ENCODE data around the gene PDK2.

The PDK2 gene

DNA sequence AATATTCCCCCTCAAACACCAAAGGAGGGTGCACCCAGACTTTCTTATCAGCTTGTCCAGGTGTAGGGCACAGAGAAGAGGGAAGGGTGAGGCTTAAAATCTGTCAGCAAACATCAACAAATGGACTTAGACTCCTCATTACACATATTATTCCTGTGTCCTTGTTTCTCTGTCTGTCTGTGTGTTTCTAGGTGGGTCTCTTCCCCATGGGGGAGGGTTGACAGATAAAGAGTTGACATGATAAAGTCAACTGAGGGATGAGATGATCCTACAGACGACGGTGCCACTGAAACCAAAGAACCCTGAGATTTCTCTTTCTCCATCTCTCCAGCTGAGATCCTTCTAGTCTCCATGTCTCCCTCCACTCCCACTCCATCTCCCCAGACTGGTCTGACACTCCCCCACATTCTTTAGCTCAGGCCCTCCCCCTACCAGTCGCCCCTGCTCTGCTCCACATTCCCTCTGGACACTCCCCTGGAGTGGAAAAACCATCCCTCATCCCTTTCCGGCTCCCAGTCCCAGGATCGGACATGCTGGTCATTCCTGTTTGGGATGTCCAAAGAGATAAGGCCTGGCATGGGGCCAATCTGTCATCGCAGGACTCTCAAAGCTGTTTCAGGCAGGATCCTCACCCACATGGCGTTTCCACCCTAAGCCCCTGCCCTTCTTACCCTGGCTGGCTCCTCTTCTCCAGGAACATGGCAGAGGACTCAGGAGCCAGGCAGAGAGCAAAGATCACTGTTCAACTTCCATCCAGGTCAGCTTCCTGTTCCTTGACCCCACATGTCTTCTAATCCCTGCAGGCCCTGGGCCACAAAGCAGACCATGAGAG, 42.1 kb upstream of the PDK2 start:
- TF ChIP-seq REST (IDR thresholded peaks at IDR 0.05; ENCODE audit: low read depth): no peak
- peak; percentile 37; the same call in 1 of the 2 replicates for TF ChIP-seq TCF12 (IDR thresholded peaks at IDR 0.05; ENCODE audit: low read depth)
- peak; percentile 53; the same call in 1 of the 2 replicates for TF ChIP-seq EP300 (IDR thresholded peaks at IDR 0.05; ENCODE audit: borderline replicate concordance)
- TF ChIP-seq ZBTB7A (IDR thresholded peaks at IDR 0.05; ENCODE audit: low read depth): 0 out of 2 replicates have a peak, but pooled peaks have one; percentile 44
- TF ChIP-seq NFIC (IDR thresholded peaks at IDR 0.05): peak; percentile 74
- TF ChIP-seq EGR1 (IDR thresholded peaks at IDR 0.05): no peak
- TF ChIP-seq CREB1 (IDR thresholded peaks at IDR 0.05; ENCODE audit: low read depth): no peak
- no peak for TF ChIP-seq YY1 (IDR thresholded peaks at IDR 0.05; ENCODE audit: low read depth)

GRCh38 chr17:50053654-50053960, 41.5 kb upstream of the PDK2 start:
- TF ChIP-seq TCF12 (IDR thresholded peaks at IDR 0.05; ENCODE audit: low read depth) (no peak), REST (IDR thresholded peaks at IDR 0.05; ENCODE audit: low read depth) (no peak), EGR1 (IDR thresholded peaks at IDR 0.05) (no peak), CEBPB (IDR thresholded peaks at IDR 0.05) (no peak), ZBTB7A (IDR thresholded peaks at IDR 0.05; ENCODE audit: low read depth) (no peak), TEAD4 (IDR thresholded peaks at IDR 0.05) (no peak)

GRCh38 chr17:50055055-50055425, 40.1 kb upstream of the PDK2 start:
- no peak for TF ChIP-seq EP300 (IDR thresholded peaks at IDR 0.05; ENCODE audit: borderline replicate concordance)
- 0 out of 2 replicates have a peak, but pooled peaks have one; percentile 4 for TF ChIP-seq TCF12 (IDR thresholded peaks at IDR 0.05; ENCODE audit: low read depth)
- TF ChIP-seq CEBPB (IDR thresholded peaks at IDR 0.05): no peak
- TF ChIP-seq RAD21 (IDR thresholded peaks at IDR 0.05; ENCODE audit: low read depth): peak; percentile 10; the same call in 1 of the 2 replicates
- TF ChIP-seq TAF1 (IDR thresholded peaks at IDR 0.05; ENCODE audit: low read depth): peak; percentile 40

- TF ChIP-seq RAD21 (IDR thresholded peaks at IDR 0.05; ENCODE audit: low read depth) (peak; percentile 10; the same call in 1 of the 2 replicates), NFIC (IDR thresholded peaks at IDR 0.05) (peak; percentile 8; the same call in 1 of the 2 replicates), ZBTB7A (IDR thresholded peaks at IDR 0.05; ENCODE audit: low read depth) (peak; percentile 61; the same call in 1 of the 2 replicates), MAX (IDR thresholded peaks at IDR 0.05) (no peak; the same call in none of the 2 replicates), EGR1 (IDR thresholded peaks at IDR 0.05) (peak; percentile 25; the same call in 1 of the 2 replicates), EP300 (IDR thresholded peaks at IDR 0.05; ENCODE audit: borderline replicate concordance) (0 out of 2 replicates have a peak, but pooled peaks have one; percentile 45), TCF12 (IDR thresholded peaks at IDR 0.05; ENCODE audit: low read depth) (peak; percentile 45; the same call in 1 of the 2 replicates), YY1 (IDR thresholded peaks at IDR 0.05; ENCODE audit: low read depth) (no peak)
These were observed 39.5 kb upstream of the PDK2 start, which contains the start of gene ITGA3 for GRCh38 chr17:50055426-50056216. Gene ITGA3, plus strand, starts transcription at chr17:50056110. Its CDS starts 330 bp downstream, at chr17:50056440.

DNA sequence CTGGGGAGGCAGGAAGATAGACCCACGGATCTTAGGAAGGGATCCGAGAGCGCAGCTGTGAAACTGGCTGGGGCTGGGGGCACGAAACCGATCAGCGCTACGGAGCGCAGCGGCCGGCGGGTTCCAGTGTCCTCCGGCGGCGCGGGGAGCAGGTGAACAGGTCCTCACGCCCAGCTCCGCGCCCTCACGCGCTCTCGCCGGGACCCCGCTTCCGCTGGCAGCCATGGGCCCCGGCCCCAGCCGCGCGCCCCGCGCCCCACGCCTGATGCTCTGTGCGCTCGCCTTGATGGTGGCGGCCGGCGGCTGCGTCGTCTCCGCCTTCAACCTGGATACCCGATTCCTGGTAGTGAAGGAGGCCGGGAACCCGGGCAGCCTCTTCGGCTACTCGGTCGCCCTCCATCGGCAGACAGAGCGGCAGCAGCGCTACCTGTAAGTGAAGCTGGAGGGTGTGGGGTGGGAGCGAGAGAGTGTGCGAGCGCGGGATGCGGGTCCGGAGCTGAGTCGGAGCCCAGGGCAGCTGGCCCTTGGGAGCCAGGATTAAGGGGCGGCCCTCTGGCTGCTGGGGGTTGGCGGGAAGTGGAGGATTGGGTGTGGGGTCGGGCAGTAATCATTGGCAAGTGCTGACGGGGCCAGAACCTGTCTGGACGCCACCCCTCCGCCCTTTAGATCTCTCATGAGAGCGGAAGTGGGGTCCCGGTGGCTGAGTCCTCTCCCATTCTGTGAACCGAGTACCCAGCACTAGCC, 38.8 kb upstream of the PDK2 start:
- TF ChIP-seq RAD21 (IDR thresholded peaks at IDR 0.05; ENCODE audit: low read depth) (peak; percentile 62), NFIC (IDR thresholded peaks at IDR 0.05) (no peak), TCF12 (IDR thresholded peaks at IDR 0.05; ENCODE audit: low read depth) (no peak), TEAD4 (IDR thresholded peaks at IDR 0.05) (no peak)

- TF ChIP-seq TEAD4 (IDR thresholded peaks at IDR 0.05): no peak
- TF ChIP-seq REST (IDR thresholded peaks at IDR 0.05; ENCODE audit: low read depth): 0 out of 2 replicates have a peak, but pooled peaks have one; percentile 15
These were observed 38.2 kb upstream of the PDK2 start for GRCh38 chr17:50056961-50057330.

Data from Ishikawa (cell line).